Stimulated activated CD4-positive, alpha-beta T cell treated with anti-CD3 and anti-CD28 coated beads, Interleukin-4, amount 100 ng/mL, for 4 hours (primary cell): ENCODE results near the gene B3GNT3.

Source experiments
- DNase-seq, 2 experiments: peaks; one replicate each; pipeline ENCODE4 v3.0.0-alpha.2; 2020

Gene B3GNT3

DNA sequence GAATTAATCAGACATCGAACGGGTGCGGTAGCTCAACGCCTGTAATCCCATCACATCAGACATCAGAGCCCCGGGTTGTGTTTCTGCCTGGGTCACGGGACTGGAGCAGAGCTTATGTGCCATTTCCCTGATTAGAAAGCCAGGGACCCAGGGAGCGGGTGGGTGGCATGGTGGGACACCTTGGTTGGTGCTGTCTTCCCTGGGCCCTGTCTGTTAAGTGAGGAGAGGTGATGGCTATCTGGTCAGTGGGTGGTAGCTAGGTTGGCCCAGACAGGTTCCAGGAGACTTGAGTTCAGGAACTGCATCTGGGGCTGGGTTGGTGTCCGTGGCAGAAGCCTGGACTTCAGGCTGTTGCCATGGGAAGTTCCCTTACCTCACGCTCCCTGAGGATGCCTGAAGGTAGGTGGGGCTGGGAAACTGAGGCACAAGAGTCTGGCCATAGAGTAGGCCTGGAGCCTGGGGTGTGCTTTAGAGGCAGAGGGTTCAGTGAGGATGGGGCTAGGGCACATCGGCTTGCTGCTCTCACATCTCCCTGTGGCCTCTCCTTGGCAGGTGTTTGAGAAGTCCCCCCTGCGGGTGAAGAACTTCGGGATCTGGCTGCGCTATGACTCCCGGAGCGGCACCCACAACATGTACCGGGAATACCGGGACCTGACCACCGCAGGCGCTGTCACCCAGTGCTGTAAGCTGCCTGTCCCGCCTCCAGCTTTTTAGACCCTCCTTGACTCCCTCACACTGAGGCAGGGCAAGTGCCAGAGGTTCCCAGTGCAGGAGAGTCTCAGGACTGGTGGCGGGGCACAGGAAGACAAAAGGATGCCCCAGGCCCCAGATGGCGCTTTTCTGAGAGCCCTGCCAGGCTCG lies 66.8 kb downstream of the B3GNT3 start:
- no peak for DNase-seq

DNA sequence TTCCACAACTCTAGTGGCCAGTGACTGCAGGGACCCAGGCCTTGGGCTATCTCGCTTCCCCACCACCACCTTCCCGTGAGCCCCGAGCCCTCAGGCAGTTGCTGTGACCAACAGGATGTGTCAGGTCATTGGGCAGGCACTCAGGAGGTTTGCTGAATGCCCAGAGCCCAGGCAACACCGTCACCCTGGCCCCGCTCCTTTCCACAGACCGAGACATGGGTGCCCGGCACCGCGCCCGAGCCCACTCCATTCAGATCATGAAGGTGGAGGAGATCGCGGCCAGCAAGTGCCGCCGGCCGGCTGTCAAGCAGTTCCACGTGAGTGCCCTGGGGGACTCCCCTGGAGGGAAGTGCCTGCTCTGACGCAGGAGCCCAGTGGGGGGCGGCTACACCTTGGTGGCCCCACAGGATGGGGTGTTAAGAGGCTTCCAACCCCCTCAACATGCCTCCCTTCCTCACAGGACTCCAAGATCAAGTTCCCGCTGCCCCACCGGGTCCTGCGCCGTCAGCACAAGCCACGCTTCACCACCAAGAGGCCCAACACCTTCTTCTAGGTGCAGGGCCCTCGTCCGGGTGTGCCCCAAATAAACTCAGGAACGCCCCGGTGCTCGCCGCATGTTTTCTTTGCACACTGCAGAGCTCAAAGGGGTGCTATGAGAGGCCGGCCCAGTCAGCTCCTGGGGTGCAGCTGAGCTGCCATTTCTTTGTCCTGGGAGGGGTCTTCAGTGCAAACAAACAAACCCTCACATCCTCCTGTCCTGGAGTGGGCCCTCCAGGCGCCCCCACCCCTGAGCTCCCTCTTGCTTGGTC lies 68.0 kb downstream of the B3GNT3 start:
- DNase-seq = no peak
